ENCODE data around the gene AMBP.
"Not testable (repeated sequence)": the region's sequence is repeated elsewhere in the genome, so short reads cannot be mapped to it uniquely, and the experiment has no call there.

AMBP gene

DNA sequence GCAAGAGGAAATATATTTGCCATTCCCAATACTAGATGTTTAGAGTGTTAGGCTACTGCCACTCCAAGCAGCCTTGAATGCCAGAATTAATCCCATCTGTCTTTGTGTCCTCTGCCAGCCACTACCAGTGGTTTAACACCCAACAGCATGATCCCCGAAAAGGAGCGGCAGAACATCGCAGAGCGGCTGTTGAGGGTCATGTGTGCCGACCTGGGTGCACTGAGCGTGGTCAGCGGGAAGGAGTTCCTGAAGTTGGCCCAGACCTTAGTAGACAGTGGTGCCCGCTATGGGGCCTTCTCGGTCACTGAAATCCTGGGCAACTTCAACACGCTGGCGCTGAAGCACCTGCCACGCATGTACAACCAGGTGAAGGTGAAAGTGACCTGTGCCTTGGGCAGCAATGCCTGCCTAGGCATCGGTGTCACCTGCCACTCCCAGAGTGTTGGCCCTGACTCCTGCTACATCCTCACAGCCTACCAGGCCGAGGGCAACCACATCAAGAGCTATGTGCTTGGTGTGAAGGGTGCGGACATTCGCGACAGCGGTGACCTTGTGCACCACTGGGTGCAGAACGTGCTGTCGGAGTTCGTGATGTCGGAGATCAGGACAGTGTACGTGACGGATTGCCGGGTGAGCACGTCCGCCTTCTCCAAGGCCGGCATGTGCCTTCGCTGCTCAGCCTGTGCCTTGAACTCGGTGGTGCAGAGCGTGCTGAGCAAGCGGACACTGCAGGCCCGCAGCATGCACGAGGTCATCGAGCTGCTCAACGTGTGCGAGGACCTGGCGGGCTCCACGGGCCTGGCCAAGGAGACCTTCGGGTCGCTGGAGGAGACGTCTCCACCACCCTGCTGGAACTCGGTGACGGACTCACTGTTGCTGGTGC is 29.3 kb downstream of the AMBP start:
- H3K36me3 ChIP-seq (ENCODE audit: control insufficient read depth in 2 of 2, insufficient read depth in 2 of 2, low read length in 2 of 2), result peaks cover 0 to 10% of the 10 kb centered on the region in 2 donors

DNA sequence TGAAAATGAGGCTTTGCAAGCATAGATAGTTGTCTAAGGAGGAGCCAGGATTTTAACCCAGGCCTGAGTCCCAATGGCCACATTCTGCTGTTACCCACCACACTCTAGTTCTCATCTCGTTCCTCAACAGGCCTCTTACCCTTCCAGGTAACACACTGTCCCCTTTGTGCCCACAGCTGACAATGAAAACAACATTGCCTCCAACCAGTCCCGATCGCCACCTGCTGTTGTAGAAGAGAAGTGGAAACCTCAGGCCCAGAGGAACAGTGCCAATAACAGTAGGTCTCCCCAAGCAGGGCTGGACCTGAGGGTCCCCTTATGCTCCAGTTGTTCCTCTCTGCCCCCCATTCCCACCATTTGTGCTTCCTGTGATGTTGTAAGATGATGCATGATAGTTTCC is 30.4 kb downstream of the AMBP start:
- peaks cover 0 to 10% of the 10 kb centered on the region in 2 donors for H3K36me3 ChIP-seq (ENCODE audit: control insufficient read depth in 2 of 2, insufficient read depth in 2 of 2, low read length in 2 of 2)
- no peak overlapping the region for H3K27ac ChIP-seq (ENCODE audit: low read length)

More for the DNA sequence above, 29.3 kb downstream of the AMBP start:
- Histone ChIP-seq H3K4me1 (ENCODE audit: control insufficient read depth, insufficient read depth, low read length) (no peaks in the 10 kb centered on the region), H3K4me3 (ENCODE audit: low read length in 2 of 2) (no peak overlapping the region), H3K9me3 (ENCODE audit: control insufficient read depth in 2 of 2, low read length in 2 of 2) (no peaks in the 10 kb centered on the region), H3K9ac (ENCODE audit: low read length in 2 of 2) (no peak overlapping the region), H3K27ac (ENCODE audit: low read length) (no peak overlapping the region), H3K27me3 (ENCODE audit: control insufficient read depth in 1 of 2, insufficient read depth in 2 of 2, low read length in 2 of 2) (no peaks in the 10 kb centered on the region)

DNA sequence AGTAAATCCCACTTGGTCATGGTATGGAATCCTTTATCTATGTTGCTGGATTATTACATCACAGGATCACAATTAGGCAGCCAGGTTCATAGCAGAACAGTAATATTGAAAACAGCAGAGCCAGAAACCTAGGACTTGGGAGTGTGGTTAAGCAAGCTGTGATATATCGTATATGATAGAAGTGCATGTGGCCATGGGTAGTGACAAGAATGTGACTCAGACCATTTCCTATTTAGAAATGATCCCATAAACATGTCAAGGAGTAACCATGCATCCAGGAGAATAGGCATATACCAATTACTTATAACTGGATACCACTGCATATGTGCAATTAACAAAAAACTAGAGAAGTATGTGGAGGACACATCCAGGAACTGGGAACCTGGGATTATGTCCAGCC is 31.2 kb downstream of the AMBP start:
- Histone ChIP-seq H3K9ac (ENCODE audit: low read length in 2 of 2) (no peak overlapping the region), H3K4me1 (ENCODE audit: control insufficient read depth, insufficient read depth, low read length) (no peaks in the 10 kb centered on the region), H3K27me3 (ENCODE audit: control insufficient read depth in 1 of 2, insufficient read depth in 2 of 2, low read length in 2 of 2) (no peaks in the 10 kb centered on the region), H3K27ac (ENCODE audit: low read length) (no peak overlapping the region), H3K36me3 (ENCODE audit: control insufficient read depth in 2 of 2, insufficient read depth in 2 of 2, low read length in 2 of 2) (peaks cover 0 to 10% of the 10 kb centered on the region in 2 donors), H3K9me3 (ENCODE audit: control insufficient read depth in 2 of 2, low read length in 2 of 2) (no peaks in the 10 kb centered on the region), H3K4me3 (ENCODE audit: low read length in 2 of 2) (no peak overlapping the region)

More for the DNA sequence above, 30.4 kb downstream of the AMBP start:
- Histone ChIP-seq H3K27me3 (ENCODE audit: control insufficient read depth in 1 of 2, insufficient read depth in 2 of 2, low read length in 2 of 2) (no peaks in the 10 kb centered on the region), H3K4me3 (ENCODE audit: low read length in 2 of 2) (no peak overlapping the region), H3K4me1 (ENCODE audit: control insufficient read depth, insufficient read depth, low read length) (no peaks in the 10 kb centered on the region), H3K9me3 (ENCODE audit: control insufficient read depth in 2 of 2, low read length in 2 of 2) (no peaks in the 10 kb centered on the region), H3K9ac (ENCODE audit: low read length in 2 of 2) (no peak overlapping the region)

DNA sequence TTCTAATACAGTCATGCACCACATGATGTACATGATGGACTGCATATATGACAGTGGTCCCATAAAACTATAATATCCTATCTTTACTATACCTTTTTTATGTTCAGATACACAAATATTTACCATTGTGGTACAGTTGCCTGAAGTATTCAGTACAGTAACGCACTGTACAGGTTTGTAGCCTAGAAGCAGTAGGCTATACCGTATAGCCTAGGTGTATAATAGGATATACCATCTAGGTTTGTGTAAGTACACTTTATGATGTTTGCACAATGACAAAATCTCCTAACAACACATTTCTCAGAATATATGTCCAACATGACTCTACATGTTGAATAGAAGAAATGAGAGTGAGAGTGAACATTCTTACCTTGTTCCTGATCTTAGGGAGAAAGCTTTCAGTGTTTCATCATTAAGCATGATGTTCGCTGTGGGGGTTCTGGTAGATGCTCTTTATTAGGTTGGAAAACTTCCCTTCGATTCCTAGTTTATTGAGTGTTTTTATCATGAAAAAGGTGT is 31.8 kb downstream of the AMBP start:
- Histone ChIP-seq H3K36me3 (ENCODE audit: control insufficient read depth in 2 of 2, insufficient read depth in 2 of 2, low read length in 2 of 2) (peaks cover 0 to 8% of the 10 kb centered on the region in 2 donors), H3K27me3 (ENCODE audit: control insufficient read depth in 1 of 2, insufficient read depth in 2 of 2, low read length in 2 of 2) (no peaks in the 10 kb centered on the region), H3K27ac (ENCODE audit: low read length) (no peak overlapping the region)

DNA sequence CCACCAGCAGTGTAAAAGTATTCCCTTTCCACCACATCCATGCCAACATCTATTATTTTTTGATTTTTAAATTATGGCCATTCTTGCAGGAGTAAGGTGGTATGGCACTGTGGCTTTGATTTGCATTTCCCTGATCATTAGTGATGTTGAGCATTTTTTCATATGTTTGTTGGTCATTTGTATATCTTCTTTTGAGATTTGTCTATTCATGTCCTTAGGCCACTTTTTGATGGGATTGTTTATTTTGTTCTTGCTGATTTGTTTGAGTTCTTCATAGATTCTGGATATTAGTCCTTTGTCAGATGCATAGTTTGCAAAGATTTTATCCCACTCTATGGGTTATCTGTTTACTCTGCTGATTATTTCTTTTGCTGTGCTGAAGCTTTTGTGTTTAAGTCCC is 34.4 kb downstream of the AMBP start:
- H3K27ac ChIP-seq (ENCODE audit: low read length); H3K4me3 ChIP-seq (ENCODE audit: low read length in 2 of 2); H3K4me1 ChIP-seq (ENCODE audit: control insufficient read depth, insufficient read depth, low read length); H3K36me3 ChIP-seq (ENCODE audit: control insufficient read depth in 2 of 2, insufficient read depth in 2 of 2, low read length in 2 of 2); H3K9ac ChIP-seq (ENCODE audit: low read length in 2 of 2); H3K27me3 ChIP-seq (ENCODE audit: control insufficient read depth in 1 of 2, insufficient read depth in 2 of 2, low read length in 2 of 2); H3K9me3 ChIP-seq (ENCODE audit: control insufficient read depth in 2 of 2, low read length in 2 of 2): not testable (repeated sequence)

More for the DNA sequence above, 31.8 kb downstream of the AMBP start:
- Histone ChIP-seq H3K4me3 (ENCODE audit: low read length in 2 of 2) (no peak overlapping the region), H3K4me1 (ENCODE audit: control insufficient read depth, insufficient read depth, low read length) (no peaks in the 10 kb centered on the region), H3K9me3 (ENCODE audit: control insufficient read depth in 2 of 2, low read length in 2 of 2) (no peaks in the 10 kb centered on the region), H3K9ac (ENCODE audit: low read length in 2 of 2) (no peak overlapping the region)

DNA sequence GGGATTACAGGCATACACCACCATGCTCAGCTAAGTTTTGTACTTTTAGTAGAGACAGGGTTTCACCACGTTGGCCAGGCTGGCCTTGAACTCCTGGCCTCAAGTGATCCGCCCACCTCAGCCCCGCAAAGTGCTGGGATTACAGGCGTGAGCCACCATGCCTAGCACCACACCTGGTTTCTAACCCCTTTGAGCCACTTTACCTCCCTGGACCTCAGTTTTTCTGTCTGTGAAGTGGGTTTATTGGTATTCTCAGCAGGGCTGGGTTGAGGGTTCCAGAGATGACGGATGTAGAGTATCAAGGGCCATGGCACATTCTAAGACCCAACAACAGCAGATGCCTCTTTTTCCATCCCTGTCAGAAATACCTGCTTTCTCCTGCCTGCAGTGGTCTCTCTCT is 38.6 kb downstream of the AMBP start:
- Histone ChIP-seq H3K9ac (ENCODE audit: low read length in 2 of 2) (no peak overlapping the region), H3K27ac (ENCODE audit: low read length) (no peak overlapping the region), H3K27me3 (ENCODE audit: control insufficient read depth in 1 of 2, insufficient read depth in 2 of 2, low read length in 2 of 2) (no peaks in the 10 kb centered on the region), H3K36me3 (ENCODE audit: control insufficient read depth in 2 of 2, insufficient read depth in 2 of 2, low read length in 2 of 2) (peaks cover 5 to 11% of the 10 kb centered on the region in 2 donors), H3K9me3 (ENCODE audit: control insufficient read depth in 2 of 2, low read length in 2 of 2) (no peaks in the 10 kb centered on the region), H3K4me3 (ENCODE audit: low read length in 2 of 2) (no peak overlapping the region), H3K4me1 (ENCODE audit: control insufficient read depth, insufficient read depth, low read length) (no peaks in the 10 kb centered on the region)

DNA sequence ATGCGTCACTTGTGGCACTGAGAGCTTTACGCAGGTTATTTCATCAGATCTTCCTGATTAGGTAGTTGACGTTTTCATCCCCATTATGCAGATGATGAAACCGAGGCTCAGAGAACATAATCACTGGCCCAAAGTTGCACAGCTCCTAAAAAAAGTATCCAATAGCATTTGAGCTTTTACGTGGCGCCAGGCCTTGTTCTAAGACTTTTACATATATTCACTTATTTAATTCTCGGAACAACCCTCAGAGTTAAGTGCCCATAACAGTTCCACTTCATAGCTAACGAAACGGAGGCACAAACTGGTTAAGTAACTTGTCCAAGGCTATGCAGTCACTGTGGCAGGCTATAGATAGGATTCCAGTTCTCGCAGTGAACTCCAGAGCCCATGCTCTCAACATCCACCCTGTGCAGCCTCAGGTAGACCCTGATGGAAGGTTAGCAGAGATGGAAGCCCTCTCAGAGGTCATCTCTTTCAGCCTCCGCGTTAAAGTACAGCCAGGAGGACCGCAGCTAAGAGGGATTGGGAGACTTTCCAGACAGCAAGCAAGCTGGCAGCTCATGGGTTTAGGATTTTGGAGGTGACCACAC is 39.3 kb downstream of the AMBP start:
- Histone ChIP-seq H3K4me3 (ENCODE audit: low read length in 2 of 2) (no peak overlapping the region), H3K4me1 (ENCODE audit: control insufficient read depth, insufficient read depth, low read length) (no peaks in the 10 kb centered on the region), H3K27me3 (ENCODE audit: control insufficient read depth in 1 of 2, insufficient read depth in 2 of 2, low read length in 2 of 2) (no peaks in the 10 kb centered on the region), H3K27ac (ENCODE audit: low read length) (no peak overlapping the region), H3K9me3 (ENCODE audit: control insufficient read depth in 2 of 2, low read length in 2 of 2) (no peaks in the 10 kb centered on the region), H3K36me3 (ENCODE audit: control insufficient read depth in 2 of 2, insufficient read depth in 2 of 2, low read length in 2 of 2) (peaks cover 5 to 11% of the 10 kb centered on the region in 2 donors), H3K9ac (ENCODE audit: low read length in 2 of 2) (no peak overlapping the region)

DNA sequence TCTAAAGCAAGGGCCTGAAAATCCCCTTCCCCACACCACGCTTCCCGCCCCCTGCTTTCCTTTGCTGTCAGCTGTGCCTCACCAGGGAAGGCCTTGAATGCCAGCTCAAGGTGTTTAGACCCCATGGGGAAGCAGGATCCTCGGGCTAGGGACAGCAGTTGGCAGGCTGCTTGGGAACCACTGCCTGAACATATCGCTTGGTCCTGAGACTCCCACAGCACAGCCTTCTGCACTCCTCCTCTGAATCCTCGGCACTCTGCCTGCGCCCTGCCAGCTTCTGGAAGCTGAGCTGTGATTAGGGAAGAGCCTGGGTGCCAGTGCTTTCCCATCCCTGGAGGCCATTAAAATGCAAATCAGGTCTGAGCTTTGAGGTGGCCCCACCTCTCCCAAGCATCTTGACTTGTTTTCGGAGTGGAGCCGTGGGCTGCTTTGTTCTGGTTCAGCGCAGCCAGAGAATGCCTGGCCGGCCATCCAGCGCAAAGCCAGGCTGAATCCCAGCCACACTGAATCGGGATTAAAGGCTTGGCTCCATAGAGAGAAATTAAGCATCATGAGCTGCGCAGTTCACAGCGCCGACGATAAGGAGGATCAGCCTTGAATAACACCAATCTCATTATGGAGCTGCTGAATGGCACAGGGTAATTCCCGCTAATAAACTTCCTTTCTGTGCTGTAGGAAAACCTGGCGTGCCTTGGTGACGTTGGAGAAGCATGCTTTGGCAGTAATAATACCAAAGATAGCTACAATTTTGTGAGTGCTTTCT is 40.0 kb downstream of the AMBP start:
- H3K36me3 ChIP-seq (ENCODE audit: control insufficient read depth in 2 of 2, insufficient read depth in 2 of 2, low read length in 2 of 2), result peaks cover 5 to 11% of the 10 kb centered on the region in 2 donors

DNA sequence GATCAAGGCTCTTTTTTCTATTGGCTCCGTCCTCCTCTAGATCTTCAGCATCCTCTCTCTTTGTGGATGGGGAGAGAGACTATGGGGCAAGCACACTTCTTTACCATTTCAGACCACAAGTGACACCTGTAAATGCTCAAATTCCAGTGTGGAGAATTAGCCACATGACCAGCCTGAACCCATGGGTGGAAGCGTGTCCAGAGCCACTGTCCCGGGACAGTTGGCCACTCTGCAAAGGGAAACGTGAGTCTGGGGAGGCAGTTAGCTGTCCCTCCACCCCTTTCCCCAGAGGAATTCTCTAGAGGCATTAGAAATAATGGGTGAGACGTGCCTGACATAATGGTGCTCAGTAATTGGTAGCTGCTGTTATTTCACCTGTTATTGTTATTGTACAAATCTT is 40.9 kb downstream of the AMBP start:
- Histone ChIP-seq H3K36me3 (ENCODE audit: control insufficient read depth in 2 of 2, insufficient read depth in 2 of 2, low read length in 2 of 2) (peaks cover 5 to 11% of the 10 kb centered on the region in 2 donors), H3K9ac (ENCODE audit: low read length in 2 of 2) (no peak overlapping the region), H3K27me3 (ENCODE audit: control insufficient read depth in 1 of 2, insufficient read depth in 2 of 2, low read length in 2 of 2) (no peaks in the 10 kb centered on the region), H3K4me1 (ENCODE audit: control insufficient read depth, insufficient read depth, low read length) (no peaks in the 10 kb centered on the region), H3K9me3 (ENCODE audit: control insufficient read depth in 2 of 2, low read length in 2 of 2) (no peaks in the 10 kb centered on the region), H3K4me3 (ENCODE audit: low read length in 2 of 2) (no peak overlapping the region), H3K27ac (ENCODE audit: low read length) (no peak overlapping the region)

More for the DNA sequence above, 40.0 kb downstream of the AMBP start:
- Histone ChIP-seq H3K27ac (ENCODE audit: low read length) (no peak overlapping the region), H3K9me3 (ENCODE audit: control insufficient read depth in 2 of 2, low read length in 2 of 2) (no peaks in the 10 kb centered on the region), H3K27me3 (ENCODE audit: control insufficient read depth in 1 of 2, insufficient read depth in 2 of 2, low read length in 2 of 2) (no peaks in the 10 kb centered on the region), H3K4me3 (ENCODE audit: low read length in 2 of 2) (no peak overlapping the region), H3K4me1 (ENCODE audit: control insufficient read depth, insufficient read depth, low read length) (no peaks in the 10 kb centered on the region), H3K9ac (ENCODE audit: low read length in 2 of 2) (no peak overlapping the region)

DNA sequence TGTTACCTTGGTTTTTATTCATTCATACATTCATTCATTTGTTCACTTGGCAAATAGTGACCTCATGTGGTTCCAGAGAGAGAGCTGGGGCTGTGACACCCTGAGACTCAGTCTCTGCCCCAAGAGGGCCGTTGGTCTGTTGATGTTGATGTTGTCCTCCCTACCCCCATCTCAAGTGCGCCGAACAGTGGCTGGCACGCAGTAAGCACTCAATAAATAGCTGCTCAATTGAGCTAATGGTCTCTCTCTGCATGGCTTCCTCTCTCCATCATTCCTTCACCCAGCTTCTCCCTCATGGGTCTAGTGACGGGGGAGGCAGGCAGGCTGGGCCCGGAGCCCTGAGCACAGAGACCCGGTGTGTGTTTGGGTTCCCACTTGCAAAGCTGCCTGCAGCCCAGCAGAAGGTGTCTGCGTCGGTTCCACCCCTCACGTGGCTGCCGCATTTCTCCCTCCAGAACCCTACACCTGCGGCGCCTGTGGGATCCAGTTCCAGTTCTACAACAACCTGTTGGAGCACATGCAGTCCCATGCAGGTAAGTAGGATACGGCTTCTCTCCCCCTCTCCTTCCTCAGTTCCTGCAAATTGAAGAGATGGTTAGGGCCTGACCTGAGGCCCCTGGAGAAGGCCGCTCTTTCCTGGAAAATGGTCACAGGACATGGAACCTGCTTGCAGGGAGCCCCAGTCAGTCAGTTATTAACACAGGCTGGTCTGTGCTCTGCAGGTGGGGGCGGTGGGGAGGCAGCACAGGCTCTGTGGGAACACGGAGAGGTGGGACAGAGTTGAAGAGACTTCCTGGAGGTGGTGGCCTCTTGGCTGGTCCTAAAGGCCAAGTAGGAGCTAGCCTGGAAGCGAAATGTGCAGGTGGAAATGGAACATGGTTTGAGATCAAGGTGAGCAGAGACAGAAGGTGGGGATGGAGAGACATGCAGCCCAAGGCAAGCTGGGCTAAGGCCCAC is 42.0 kb downstream of the AMBP start:
- H3K9ac ChIP-seq (ENCODE audit: low read length in 2 of 2), result no peak overlapping the region
- no peak overlapping the region for H3K4me3 ChIP-seq (ENCODE audit: low read length in 2 of 2)
- H3K36me3 ChIP-seq (ENCODE audit: control insufficient read depth in 2 of 2, insufficient read depth in 2 of 2, low read length in 2 of 2), result peaks cover 5 to 11% of the 10 kb centered on the region in 2 donors
- H3K9me3 ChIP-seq (ENCODE audit: control insufficient read depth in 2 of 2, low read length in 2 of 2), result no peaks in the 10 kb centered on the region
- H3K27me3 ChIP-seq (ENCODE audit: control insufficient read depth in 1 of 2, insufficient read depth in 2 of 2, low read length in 2 of 2), result no peaks in the 10 kb centered on the region
- H3K27ac ChIP-seq (ENCODE audit: low read length), result no peak overlapping the region
- H3K4me1 ChIP-seq (ENCODE audit: control insufficient read depth, insufficient read depth, low read length), result no peaks in the 10 kb centered on the region

Data from stomach smooth muscle (tissue), 2 donors.